Ishikawa (cell line): Measurements from ENCODE around the gene PHETA1.

Source experiments
- CEBPB ChIP-seq: IDR thresholded peaks from 2 replicates; pipeline ENCODE4 v1.6.1; 2012
- CREB1 ChIP-seq: IDR thresholded peaks from 2 replicates; pipeline ENCODE4 v1.6.1; 2012; ENCODE audit warnings: low read depth
- EGR1 ChIP-seq: IDR thresholded peaks from 2 replicates; pipeline ENCODE4 v1.6.1; 2012
- EP300 ChIP-seq: IDR thresholded peaks from 2 replicates; pipeline ENCODE4 v1.6.1; 2012; ENCODE audit warnings: borderline replicate concordance
- FOXM1 ChIP-seq: IDR thresholded peaks from 2 replicates; pipeline ENCODE4 v1.6.1; 2012; ENCODE audit warnings: low read depth, borderline replicate concordance
- NFIC ChIP-seq: IDR thresholded peaks from 2 replicates; pipeline ENCODE4 v1.6.1; 2012
- RAD21 ChIP-seq: IDR thresholded peaks from 2 replicates; pipeline ENCODE4 v1.6.1; 2012; ENCODE audit warnings: low read depth
- TAF1 ChIP-seq: IDR thresholded peaks from 2 replicates; pipeline ENCODE4 v1.6.1; 2012; ENCODE audit warnings: low read depth, mild to moderate bottlenecking
- TCF12 ChIP-seq: IDR thresholded peaks from 2 replicates; pipeline ENCODE4 v1.6.1; 2012; ENCODE audit warnings: low read depth
- TEAD4 ChIP-seq: IDR thresholded peaks from 2 replicates; pipeline ENCODE4 v1.6.1; 2012
- YY1 ChIP-seq: IDR thresholded peaks from 2 replicates; pipeline ENCODE4 v1.6.1; 2012; ENCODE audit warnings: low read depth
- ZBTB7A ChIP-seq: IDR thresholded peaks from 2 replicates; pipeline ENCODE4 v1.6.1; 2012; ENCODE audit warnings: low read depth
- TF ChIP-seq, protein P1 (sequence below): IDR thresholded peaks from 2 replicates; pipeline ENCODE4 v1.6.1; 2012
- TF ChIP-seq, protein P2 (sequence below): IDR thresholded peaks from 2 replicates; pipeline ENCODE4 v1.6.1; 2012
- TF ChIP-seq, protein P3 (sequence below): IDR thresholded peaks from 2 replicates; pipeline ENCODE4 v1.6.1; 2012; ENCODE audit warnings: low read depth, mild to moderate bottlenecking

Gene PHETA1

DNA sequence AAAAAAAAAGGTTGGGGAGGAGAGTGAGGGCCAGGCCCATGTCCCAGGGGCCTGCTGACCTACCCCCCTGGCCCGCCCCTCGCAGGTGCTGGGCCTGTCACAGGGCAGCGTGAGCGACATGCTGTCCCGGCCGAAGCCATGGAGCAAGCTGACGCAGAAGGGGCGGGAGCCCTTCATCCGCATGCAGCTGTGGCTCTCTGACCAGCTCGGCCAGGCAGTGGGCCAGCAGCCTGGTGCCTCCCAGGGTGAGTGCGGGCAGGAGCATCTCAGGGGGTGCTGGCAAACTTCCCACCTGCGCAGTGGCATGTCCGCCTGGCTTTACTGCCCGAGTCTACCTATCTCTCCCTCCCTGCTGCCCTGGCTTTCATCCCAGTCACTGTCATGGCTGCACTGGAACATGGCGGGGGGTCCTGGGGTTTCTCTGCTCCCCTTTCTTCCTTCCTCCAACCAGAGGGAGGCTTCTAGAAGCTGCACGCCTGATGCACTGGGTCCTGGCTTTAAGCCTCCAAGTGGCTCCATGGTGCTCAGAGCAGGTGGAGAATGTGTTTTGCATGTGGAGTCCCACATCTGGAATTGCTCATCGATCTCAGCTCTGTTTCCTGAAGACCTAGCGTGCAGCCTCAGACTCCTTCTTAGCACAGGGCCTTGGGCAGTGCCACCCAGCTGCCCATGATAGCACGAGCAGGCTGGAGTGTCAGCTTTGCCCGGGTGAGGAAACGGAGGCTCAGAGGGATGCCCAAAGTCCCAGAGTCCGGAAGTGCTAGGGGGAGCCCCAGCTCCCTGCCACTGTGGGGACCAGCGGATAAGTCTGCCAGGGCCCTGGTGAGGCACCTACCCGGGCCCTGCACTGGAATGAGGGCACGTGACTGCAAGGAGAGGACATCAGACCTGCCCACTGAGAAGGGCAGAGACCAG is 46.3 kb downstream of the PHETA1 start:
- no peak for TF ChIP-seq ZBTB7A
- TF ChIP-seq TCF12 = peak; percentile 75
- peak; percentile 52; the same call in 1 of the 2 replicates for TF ChIP-seq YY1
- TF ChIP-seq RAD21 = no peak
- no peak for TF ChIP-seq CEBPB
- TF ChIP-seq, protein P1, sequence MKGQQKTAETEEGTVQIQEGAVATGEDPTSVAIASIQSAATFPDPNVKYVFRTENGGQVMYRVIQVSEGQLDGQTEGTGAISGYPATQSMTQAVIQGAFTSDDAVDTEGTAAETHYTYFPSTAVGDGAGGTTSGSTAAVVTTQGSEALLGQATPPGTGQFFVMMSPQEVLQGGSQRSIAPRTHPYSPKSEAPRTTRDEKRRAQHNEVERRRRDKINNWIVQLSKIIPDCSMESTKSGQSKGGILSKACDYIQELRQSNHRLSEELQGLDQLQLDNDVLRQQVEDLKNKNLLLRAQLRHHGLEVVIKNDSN = peak; percentile 43; the same call in 1 of the 2 replicates
- TF ChIP-seq EP300 = peak; percentile 49; the same call in 1 of the 2 replicates
- TF ChIP-seq TAF1 = no peak
- TF ChIP-seq, protein P2, sequence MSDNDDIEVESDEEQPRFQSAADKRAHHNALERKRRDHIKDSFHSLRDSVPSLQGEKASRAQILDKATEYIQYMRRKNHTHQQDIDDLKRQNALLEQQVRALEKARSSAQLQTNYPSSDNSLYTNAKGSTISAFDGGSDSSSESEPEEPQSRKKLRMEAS = peak; percentile 81
- no peak for TF ChIP-seq EGR1
- peak; percentile 94 for TF ChIP-seq NFIC
- peak; percentile 41 for TF ChIP-seq TEAD4
- TF ChIP-seq, protein P3, sequence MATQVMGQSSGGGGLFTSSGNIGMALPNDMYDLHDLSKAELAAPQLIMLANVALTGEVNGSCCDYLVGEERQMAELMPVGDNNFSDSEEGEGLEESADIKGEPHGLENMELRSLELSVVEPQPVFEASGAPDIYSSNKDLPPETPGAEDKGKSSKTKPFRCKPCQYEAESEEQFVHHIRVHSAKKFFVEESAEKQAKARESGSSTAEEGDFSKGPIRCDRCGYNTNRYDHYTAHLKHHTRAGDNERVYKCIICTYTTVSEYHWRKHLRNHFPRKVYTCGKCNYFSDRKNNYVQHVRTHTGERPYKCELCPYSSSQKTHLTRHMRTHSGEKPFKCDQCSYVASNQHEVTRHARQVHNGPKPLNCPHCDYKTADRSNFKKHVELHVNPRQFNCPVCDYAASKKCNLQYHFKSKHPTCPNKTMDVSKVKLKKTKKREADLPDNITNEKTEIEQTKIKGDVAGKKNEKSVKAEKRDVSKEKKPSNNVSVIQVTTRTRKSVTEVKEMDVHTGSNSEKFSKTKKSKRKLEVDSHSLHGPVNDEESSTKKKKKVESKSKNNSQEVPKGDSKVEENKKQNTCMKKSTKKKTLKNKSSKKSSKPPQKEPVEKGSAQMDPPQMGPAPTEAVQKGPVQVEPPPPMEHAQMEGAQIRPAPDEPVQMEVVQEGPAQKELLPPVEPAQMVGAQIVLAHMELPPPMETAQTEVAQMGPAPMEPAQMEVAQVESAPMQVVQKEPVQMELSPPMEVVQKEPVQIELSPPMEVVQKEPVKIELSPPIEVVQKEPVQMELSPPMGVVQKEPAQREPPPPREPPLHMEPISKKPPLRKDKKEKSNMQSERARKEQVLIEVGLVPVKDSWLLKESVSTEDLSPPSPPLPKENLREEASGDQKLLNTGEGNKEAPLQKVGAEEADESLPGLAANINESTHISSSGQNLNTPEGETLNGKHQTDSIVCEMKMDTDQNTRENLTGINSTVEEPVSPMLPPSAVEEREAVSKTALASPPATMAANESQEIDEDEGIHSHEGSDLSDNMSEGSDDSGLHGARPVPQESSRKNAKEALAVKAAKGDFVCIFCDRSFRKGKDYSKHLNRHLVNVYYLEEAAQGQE = no peak
- no peak for TF ChIP-seq CREB1
- no peak for TF ChIP-seq FOXM1

DNA sequence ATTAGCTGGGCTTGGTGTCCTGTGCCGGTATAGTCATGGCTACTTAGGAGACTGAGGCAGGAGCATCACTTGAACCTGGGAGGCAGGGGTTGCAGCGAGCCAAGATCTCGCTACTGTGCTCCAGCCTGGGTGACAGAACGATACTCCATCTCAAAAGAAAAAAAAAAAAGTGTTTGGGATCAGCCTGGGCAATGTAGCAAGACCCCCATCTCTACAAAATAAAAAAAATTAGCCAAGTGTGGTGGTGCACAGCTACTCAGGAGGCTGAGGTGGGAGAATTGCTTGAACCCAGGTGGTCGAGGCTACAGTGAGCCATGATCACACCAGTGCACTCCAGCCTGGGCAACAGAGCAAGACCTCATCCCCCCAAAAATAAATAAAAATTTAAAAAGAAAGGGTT is 47.6 kb downstream of the PHETA1 start:
- TF ChIP-seq TCF12 (no peak), EP300 (no peak), CEBPB (no peak), TEAD4 (no peak), ZBTB7A (no peak), FOXM1 (no peak), TAF1 (no peak)
- TF ChIP-seq, protein P1 = no peak
- TF ChIP-seq, protein P2 = no peak

DNA sequence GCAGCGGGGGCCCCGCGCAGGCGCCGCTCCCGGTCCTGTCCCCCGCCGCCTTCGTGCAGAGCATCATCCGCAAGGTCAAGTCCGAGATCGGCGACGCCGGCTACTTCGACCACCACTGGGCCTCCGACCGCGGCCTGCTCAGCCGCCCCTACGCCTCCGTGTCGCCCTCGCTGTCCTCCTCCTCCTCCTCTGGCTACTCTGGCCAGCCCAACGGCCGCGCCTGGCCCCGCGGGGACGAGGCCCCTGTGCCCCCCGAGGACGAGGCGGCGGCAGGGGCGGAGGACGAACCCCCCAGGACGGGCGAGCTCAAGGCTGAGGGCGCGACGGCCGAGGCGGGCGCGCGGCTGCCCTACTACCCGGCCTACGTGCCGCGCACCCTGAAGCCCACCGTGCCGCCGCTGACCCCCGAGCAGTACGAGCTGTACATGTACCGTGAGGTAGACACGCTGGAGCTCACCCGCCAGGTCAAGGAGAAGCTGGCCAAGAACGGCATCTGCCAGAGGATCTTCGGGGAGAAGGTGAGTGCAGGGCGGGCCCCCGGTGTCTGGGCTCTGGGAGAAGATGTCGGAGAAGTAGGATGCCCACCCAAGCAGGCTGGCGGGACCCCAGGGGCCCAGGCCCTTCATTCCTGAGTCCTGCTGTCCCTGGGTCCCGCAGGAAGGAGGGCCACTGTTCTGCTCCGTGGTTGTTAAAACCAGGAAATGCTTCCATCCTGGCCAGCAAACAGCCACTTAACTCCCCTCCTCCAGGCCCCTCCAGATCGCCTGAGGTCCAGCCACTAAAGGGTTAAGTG is 48.4 kb downstream of the PHETA1 start:
- TF ChIP-seq ZBTB7A (no peak), EP300 (no peak), CEBPB (no peak)

DNA sequence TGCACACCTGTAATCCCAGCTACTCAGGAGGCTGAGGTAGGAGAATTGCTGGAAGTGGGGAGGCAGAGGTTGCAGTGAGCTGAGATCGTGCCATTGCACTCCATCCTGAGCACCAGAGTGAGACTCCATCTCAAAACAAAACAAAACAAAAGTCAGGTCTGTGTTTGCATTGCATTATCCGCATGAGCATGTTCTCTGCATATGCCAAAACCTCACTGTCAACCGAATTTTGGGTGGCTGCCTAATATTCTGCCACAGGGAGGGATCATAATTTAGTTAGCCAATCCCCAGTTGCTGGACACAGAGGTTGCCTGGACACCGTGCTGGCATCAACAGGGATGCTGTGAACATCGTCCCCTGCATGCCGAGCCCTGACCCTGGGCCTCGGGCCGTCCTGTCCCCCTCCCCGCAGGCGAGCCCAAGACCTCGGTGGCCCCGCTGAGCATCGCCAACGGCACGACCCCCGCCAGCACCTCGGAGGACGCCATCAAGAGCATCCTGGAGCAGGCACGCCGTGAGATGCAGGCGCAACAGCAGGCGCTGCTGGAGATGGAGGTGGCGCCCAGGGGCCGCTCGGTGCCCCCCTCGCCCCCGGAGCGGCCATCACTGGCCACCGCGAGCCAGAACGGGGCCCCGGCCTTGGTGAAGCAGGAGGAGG is 49.2 kb downstream of the PHETA1 start:
- no peak for TF ChIP-seq FOXM1
- TF ChIP-seq TCF12 = no peak
- TF ChIP-seq CEBPB = no peak
- TF ChIP-seq, protein P1 = no peak
- no peak for TF ChIP-seq CREB1
- no peak for TF ChIP-seq EGR1
- TF ChIP-seq, protein P3 = no peak
- TF ChIP-seq EP300 = no peak
- TF ChIP-seq ZBTB7A = no peak
- TF ChIP-seq NFIC = no peak

DNA sequence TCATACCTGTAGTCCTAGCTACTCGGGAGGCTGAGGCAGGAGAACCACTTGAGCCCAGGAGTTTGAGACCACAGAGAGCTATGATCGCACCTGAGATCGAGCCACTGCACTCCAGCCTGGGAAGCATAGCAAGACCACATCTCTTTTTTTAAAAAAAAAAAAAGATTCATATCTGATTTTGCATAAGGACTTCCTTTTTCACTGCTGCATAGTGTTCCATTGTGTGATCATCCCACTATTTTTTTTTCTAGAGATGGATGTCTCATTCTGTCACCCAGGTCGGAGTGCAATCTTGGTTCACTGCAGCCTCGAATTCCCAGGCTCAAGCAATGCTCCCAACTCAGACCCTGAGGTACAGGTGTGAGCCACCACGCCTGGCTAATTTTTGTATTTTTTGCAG is 50.4 kb downstream of the PHETA1 start:
- TF ChIP-seq CEBPB (no peak), EGR1 (no peak), CREB1 (no peak), EP300 (no peak), RAD21 (no peak), TCF12 (no peak), FOXM1 (no peak), ZBTB7A (no peak), YY1 (no peak), TAF1 (no peak), NFIC (no peak), TEAD4 (no peak)
- TF ChIP-seq, protein P2 = no peak
- TF ChIP-seq, protein P3 = no peak
- TF ChIP-seq, protein P1 = no peak
